Cortex of kidney (tissue), 1 donor: Measurements from ENCODE around the gene AGGF1.
"Not testable (repeated sequence)": the region's sequence is repeated elsewhere in the genome, so short reads cannot be mapped to it uniquely, and the experiment has no call there.

Experiments used
- DNase-seq: peaks from one replicate; lab custom pipeline; 2025; lab: John Stamatoyannopoulos, UW

The AGGF1 gene

GRCh38 chr5:77030097-77031071 lies at the start of gene AGGF1:
Gene AGGF1, plus strand, starts transcription at chr5:77030404. Its CDS starts 363 bp downstream, at chr5:77030767.
- peak; percentile 41 for DNase-seq

- DNase-seq, result no peak
Measured at GRCh38 chr5:76980518-76981144, 49.6 kb upstream of the AGGF1 start.

GRCh38 chr5:76982450-76982849 lies 47.8 kb upstream of the AGGF1 start:
- no peak for DNase-seq

- DNase-seq, result no peak
Measured at GRCh38 chr5:76983468-76983867, 46.7 kb upstream of the AGGF1 start.

GRCh38 chr5:76986825-76987526 lies 43.2 kb upstream of the AGGF1 start:
- DNase-seq, result no peak

- no peak for DNase-seq
Measured at GRCh38 chr5:76990899-76991459, 39.2 kb upstream of the AGGF1 start.

- DNase-seq, result not testable (repeated sequence)
Measured at GRCh38 chr5:76993436-76993835, 36.8 kb upstream of the AGGF1 start.

GRCh38 chr5:76994337-76994736 lies 35.9 kb upstream of the AGGF1 start:
- DNase-seq, result no peak

GRCh38 chr5:76998251-76998650 lies 32.0 kb upstream of the AGGF1 start:
- not testable (repeated sequence) for DNase-seq

- no peak for DNase-seq
Measured at GRCh38 chr5:76999451-76999850, 30.8 kb upstream of the AGGF1 start.

- DNase-seq, result no peak
Measured at GRCh38 chr5:77003246-77003645, 27.0 kb upstream of the AGGF1 start.

- no peak for DNase-seq
Measured at GRCh38 chr5:77006124-77006523, 24.1 kb upstream of the AGGF1 start.

- DNase-seq, result no peak
Measured at GRCh38 chr5:77008413-77008812, 21.8 kb upstream of the AGGF1 start.

GRCh38 chr5:77010243-77010642 lies 20.0 kb upstream of the AGGF1 start:
- no peak for DNase-seq

- DNase-seq, result no peak
Measured at GRCh38 chr5:77011498-77011897, 18.7 kb upstream of the AGGF1 start.

GRCh38 chr5:77012601-77013000 lies 17.6 kb upstream of the AGGF1 start:
- DNase-seq, result no peak

GRCh38 chr5:77015938-77016569 lies 14.2 kb upstream of the AGGF1 start:
- DNase-seq, result no peak

GRCh38 chr5:77016962-77017361 lies 13.2 kb upstream of the AGGF1 start:
- DNase-seq, result no peak

- DNase-seq, result no peak
Measured at GRCh38 chr5:77017668-77018067, 12.5 kb upstream of the AGGF1 start.

- DNase-seq, result no peak
Measured at GRCh38 chr5:77022511-77023417, 7.4 kb upstream of the AGGF1 start.

- no peak for DNase-seq
Measured at GRCh38 chr5:77024490-77024889, 5.7 kb upstream of the AGGF1 start.
